ENCODE measurements around the gene CACNG7. TPM values are rescaled to one million over a fixed set of nuclear protein-coding genes. Genes with fewer than 3 reads are reported as not detected.

CACNG7 gene
- total and polyA plus RNA-seq, 2 donors (not counting 3 experiments of a cell fraction or from before 2014, with no cell fraction given) = 0.92 to 1.3 TPM

DNA sequence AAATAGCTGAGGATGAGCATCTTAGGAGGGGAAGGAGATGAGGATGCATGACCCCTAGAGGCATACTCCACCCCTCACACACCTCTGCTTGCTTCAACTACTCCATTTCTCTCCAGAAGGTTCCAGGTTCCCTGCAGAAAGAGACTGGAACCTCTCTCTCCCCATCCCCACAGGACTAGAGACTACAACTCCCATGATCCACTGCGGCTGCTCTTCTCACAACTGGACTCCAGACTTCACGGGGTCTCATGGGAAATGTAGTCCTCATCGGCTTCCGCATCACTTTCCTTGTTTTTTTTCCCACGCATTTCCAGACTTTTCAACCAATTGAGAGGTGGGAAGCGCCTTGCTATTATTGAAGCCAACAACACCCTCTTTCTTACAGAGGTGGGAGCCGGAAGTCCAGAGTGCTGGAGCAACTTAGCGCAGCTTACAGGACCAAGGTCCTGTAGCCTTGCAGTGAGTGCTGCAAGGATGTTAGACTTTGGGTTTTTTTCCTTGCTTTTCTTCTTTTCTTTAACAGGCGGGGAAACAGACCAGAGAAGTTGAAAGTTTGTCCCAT lies 68.4 kb downstream of the CACNG7 start:
- dilution Hi-C loops (cut with MboI; ENCODE audit: extremely low pct_ligation_motif_present, low sequenced_read_pairs) (no loop called here), intact Hi-C loops (cut with micrococcal nuclease) (no loop called here)
- Histone ChIP-seq H4K20me1 (replicated peaks; ENCODE audit: control insufficient read depth, extremely low read depth, insufficient read depth, low read length) (no peaks in the 10 kb centered on the region), H3K9me1 (replicated peaks; ENCODE audit: control insufficient read depth, extremely low read depth, insufficient read depth, low read length) (no peaks in the 10 kb centered on the region), H3K9ac (replicated peaks; ENCODE audit: extremely low read depth, insufficient read depth, low read length) (no peak overlapping the region), H3K4me2 (ENCODE audit: insufficient read depth, low read length) (peak overlapping the region; percentile 20), H3K79me2 (ENCODE audit: control insufficient read depth, insufficient read depth, low read length) (peaks cover 11% of the 10 kb centered on the region), H3K9me3 (replicated peaks; ENCODE audit: control insufficient read depth, insufficient read depth, low read length) (no peaks in the 10 kb centered on the region), H3K4me1 (ENCODE audit: control insufficient read depth, extremely low read depth, insufficient read depth, low read length) (peaks cover 19% of the 10 kb centered on the region), H3K4me3 (replicated peaks in 1 of 3; ENCODE audit: insufficient read depth in 1 of 3, low read depth in 1 of 3, low read length in 3 of 3) (peak overlapping the region in 1 of 3 experiments; percentile 30), H3K36me3 (ENCODE audit: control insufficient read depth in 2 of 2, extremely low read depth in 1 of 2, insufficient read depth in 2 of 2, low read length in 2 of 2) (no peaks in the 10 kb centered on the region), H3K27ac (ENCODE audit: insufficient read depth, low read depth, low read length) (no peak overlapping the region), H3K27me3 (ENCODE audit: control insufficient read depth in 2 of 2, insufficient read depth in 2 of 2, low read length in 2 of 2) (peaks cover 0 to 2% of the 10 kb centered on the region in 2 experiments), H2AFZ (ENCODE audit: low read depth, low read length) (peak overlapping the region; percentile 71)
- FAIRE-seq (peak; percentile 98), DNase-seq (ENCODE audit: low read depth, low spot score) (peak; percentile 90)
- ChIA-PET CTCF (interaction anchor here (1.0 to 2.0 kb wide), 2 partner anchors 46 to 52 kb away, joined by 6 read pairs; no protein-coding TSS in a partner anchor), POLR2A (no interaction called here)
- TF ChIP-seq, protein P1, sequence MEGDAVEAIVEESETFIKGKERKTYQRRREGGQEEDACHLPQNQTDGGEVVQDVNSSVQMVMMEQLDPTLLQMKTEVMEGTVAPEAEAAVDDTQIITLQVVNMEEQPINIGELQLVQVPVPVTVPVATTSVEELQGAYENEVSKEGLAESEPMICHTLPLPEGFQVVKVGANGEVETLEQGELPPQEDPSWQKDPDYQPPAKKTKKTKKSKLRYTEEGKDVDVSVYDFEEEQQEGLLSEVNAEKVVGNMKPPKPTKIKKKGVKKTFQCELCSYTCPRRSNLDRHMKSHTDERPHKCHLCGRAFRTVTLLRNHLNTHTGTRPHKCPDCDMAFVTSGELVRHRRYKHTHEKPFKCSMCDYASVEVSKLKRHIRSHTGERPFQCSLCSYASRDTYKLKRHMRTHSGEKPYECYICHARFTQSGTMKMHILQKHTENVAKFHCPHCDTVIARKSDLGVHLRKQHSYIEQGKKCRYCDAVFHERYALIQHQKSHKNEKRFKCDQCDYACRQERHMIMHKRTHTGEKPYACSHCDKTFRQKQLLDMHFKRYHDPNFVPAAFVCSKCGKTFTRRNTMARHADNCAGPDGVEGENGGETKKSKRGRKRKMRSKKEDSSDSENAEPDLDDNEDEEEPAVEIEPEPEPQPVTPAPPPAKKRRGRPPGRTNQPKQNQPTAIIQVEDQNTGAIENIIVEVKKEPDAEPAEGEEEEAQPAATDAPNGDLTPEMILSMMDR (IDR thresholded peaks at IDR 0.05; ENCODE audit: extremely low read depth in 1 of 2, insufficient read depth in 1 of 2, low read depth in 1 of 2, low read length in 2 of 2) = no peak
- TF ChIP-seq MYC (IDR thresholded peaks at IDR 0.05; ENCODE audit: low read depth, low read length) = no peak
- no peak for TF ChIP-seq EZH2 (IDR thresholded peaks at IDR 0.05; ENCODE audit: borderline replicate concordance, low read depth, low read length, severe bottlenecking)
- TF ChIP-seq POLR2A (IDR thresholded peaks at IDR 0.05; ENCODE audit: low read depth, low read length) = no peak
- TF ChIP-seq GATA2 (IDR thresholded peaks at IDR 0.05; ENCODE audit: insufficient read depth, insufficient read length, low read depth, low read length) = no peak
- TF ChIP-seq MAX (IDR thresholded peaks at IDR 0.05; ENCODE audit: insufficient read depth, insufficient read length) = no peak
- no peak for TF ChIP-seq JUN (IDR thresholded peaks at IDR 0.05; ENCODE audit: borderline replicate concordance, insufficient read depth, insufficient read length, low read depth)
- no peak for TF ChIP-seq POLR2AphosphoS5 (IDR thresholded peaks at IDR 0.05; ENCODE audit: insufficient read depth, low read depth, low read length)
- BruUV-seq (replicated peaks) = no TSS peak

Data from endothelial cell of umbilical vein (primary cell).